MM.1S (cell line): ENCODE results near the gene CXXC5.

Source experiments
- DNase-seq: peaks from one replicate; pipeline ENCODE4 v3.0.0-alpha.2; 2015
- H2AFZ ChIP-seq: fragments of 300-600 bp; sonication (generic); 2 replicates; pipeline ENCODE4 v1.6.0; 2016; ENCODE audit warnings: antibody characterized with exemption, low read length
- H3F3A ChIP-seq: fragments of 300-600 bp; sonication (generic); 2 replicates; pipeline ENCODE4 v1.6.1; 2016; ENCODE audit warnings: mild to moderate bottlenecking, antibody characterized with exemption, low read length, moderate library complexity, mixed read lengths; ENCODE audit not compliant: insufficient read depth
- H3K27ac ChIP-seq: fragments of 300-600 bp; sonication (generic); 2 replicates; pipeline ENCODE4 v1.5.1; 2016; ENCODE audit warnings: mild to moderate bottlenecking, low read length
- H3K27me3 ChIP-seq: fragments of 300-600 bp; sonication (generic); replicated peaks from 2 replicates; pipeline ENCODE4 v1.6.0; 2016; ENCODE audit warnings: low read length; ENCODE audit not compliant: insufficient read depth
- H3K36me3 ChIP-seq: fragments of 300-600 bp; sonication (generic); replicated peaks from 2 replicates; pipeline ENCODE4 v1.6.1; 2016; ENCODE audit warnings: mild to moderate bottlenecking, low read length, mixed read lengths; ENCODE audit not compliant: insufficient read depth
- H3K4me1 ChIP-seq: fragments of 300-600 bp; sonication (generic); 2 replicates; pipeline ENCODE4 v1.6.1; 2016; ENCODE audit warnings: low read length, mixed read lengths
- H3K4me2 ChIP-seq: fragments of 300-600 bp; sonication (generic); 2 replicates; pipeline ENCODE4 v1.6.0; 2016; ENCODE audit warnings: low read depth, low read length
- H3K4me3 ChIP-seq: fragments of 300-600 bp; sonication (generic); 2 replicates; pipeline ENCODE4 v1.5.1; 2016; ENCODE audit warnings: low read length, mixed read lengths
- H3K79me2 ChIP-seq: fragments of 300-600 bp; sonication (generic); 2 replicates; pipeline ENCODE4 v1.6.1; 2016; ENCODE audit warnings: mixed run types, low read length, mixed read lengths
- H3K9ac ChIP-seq: fragments of 300-600 bp; sonication (generic); 2 replicates; pipeline ENCODE4 v1.6.1; 2016; ENCODE audit warnings: low read length, mixed read lengths
- H3K9me2 ChIP-seq: fragments of 300-600 bp; sonication (generic); replicated peaks from 2 replicates; pipeline ENCODE4 v1.6.1; 2016; ENCODE audit warnings: mild to moderate bottlenecking, low read length, mixed read lengths; ENCODE audit not compliant: insufficient read depth
- H3K9me3 ChIP-seq: fragments of 300-600 bp; sonication (generic); replicated peaks from 2 replicates; pipeline ENCODE4 v1.6.1; 2016; ENCODE audit warnings: mild to moderate bottlenecking, low read length, mixed read lengths; ENCODE audit not compliant: insufficient read depth
- H4K20me1 ChIP-seq: fragments of 300-600 bp; sonication (generic); 2 replicates; pipeline ENCODE4 v1.6.1; 2016; ENCODE audit warnings: mild to moderate bottlenecking, low read length, moderate library complexity, mixed read lengths; ENCODE audit not compliant: insufficient read depth
- CTCF ChIP-seq: fragments of 300-600 bp; sonication (generic); IDR thresholded peaks from 2 replicates; pipeline ENCODE4 v1.5.1; 2016; ENCODE audit warnings: antibody characterized with exemption, low read length, mixed read lengths
- EZH2 ChIP-seq: fragments of 300-600 bp; sonication (generic); optimal IDR thresholded peaks from 2 replicates; pipeline ENCODE3; 2017; ENCODE audit warnings: low read depth, mild to moderate bottlenecking, antibody characterized with exemption, low read length, mixed read lengths
- EZH2phosphoT487 ChIP-seq: fragments of 300-600 bp; sonication (generic); IDR thresholded peaks from 2 replicates; pipeline ENCODE4 v1.6.1; 2018; ENCODE audit warnings: antibody characterized with exemption, low read length

Gene CXXC5

GRCh38 chr5:139704748-139705147 is 56.6 kb downstream of the CXXC5 start:
- Histone ChIP-seq H3K4me1 (no peaks in the 10 kb centered on the region), H3K4me3 (no peak overlapping the region), H3K9me3 (no peaks in the 10 kb centered on the region), H3K36me3 (no peaks in the 10 kb centered on the region), H3K9me2 (no peaks in the 10 kb centered on the region), H3K27ac (no peak overlapping the region), H2AFZ (no peak overlapping the region), H3K9ac (no peak overlapping the region), H3K79me2 (no peaks in the 10 kb centered on the region), H3F3A (no peaks in the 10 kb centered on the region), H3K4me2 (no peak overlapping the region), H4K20me1 (no peaks in the 10 kb centered on the region), H3K27me3 (no peaks in the 10 kb centered on the region; the same call in 1 of the 2 replicates)
- TF ChIP-seq EZH2 (no peak), EZH2phosphoT487 (no peak), CTCF (no peak)
- DNase-seq, result no peak

GRCh38 chr5:139705191-139705590 is 57.0 kb downstream of the CXXC5 start:
- H3K27me3 ChIP-seq, result peaks cover 3% of the 10 kb centered on the region; the same call in 1 of the 2 replicates
- no peak overlapping the region for H3K27ac ChIP-seq
- TF ChIP-seq EZH2 (no peak), EZH2phosphoT487 (no peak), CTCF (no peak)
- no peaks in the 10 kb centered on the region for H3F3A ChIP-seq
- no peak overlapping the region for H3K4me3 ChIP-seq
- H3K4me2 ChIP-seq, result no peak overlapping the region
- H3K9ac ChIP-seq, result no peak overlapping the region
- H3K79me2 ChIP-seq, result no peaks in the 10 kb centered on the region
- H3K9me3 ChIP-seq, result no peaks in the 10 kb centered on the region
- no peaks in the 10 kb centered on the region for H3K36me3 ChIP-seq
- DNase-seq, result no peak
- H3K4me1 ChIP-seq, result peaks cover under 1% of the 10 kb centered on the region; the same call in 1 of the 2 replicates
- no peaks in the 10 kb centered on the region for H4K20me1 ChIP-seq
- no peak overlapping the region for H2AFZ ChIP-seq
- no peaks in the 10 kb centered on the region for H3K9me2 ChIP-seq

GRCh38 chr5:139705655-139706587 is 57.8 kb downstream of the CXXC5 start:
- Histone ChIP-seq H3K4me1 (peaks cover 4% of the 10 kb centered on the region), H3K9me3 (no peaks in the 10 kb centered on the region), H3K4me3 (no peak overlapping the region), H3K36me3 (no peaks in the 10 kb centered on the region), H3K4me2 (no peak overlapping the region), H3K9me2 (no peaks in the 10 kb centered on the region), H3K27me3 (peaks cover 6% of the 10 kb centered on the region; the same call in 1 of the 2 replicates), H3K27ac (no peak overlapping the region), H3K79me2 (no peaks in the 10 kb centered on the region), H4K20me1 (no peaks in the 10 kb centered on the region), H3K9ac (no peak overlapping the region), H3F3A (no peaks in the 10 kb centered on the region), H2AFZ (no peak overlapping the region)
- TF ChIP-seq EZH2phosphoT487 (no peak), CTCF (no peak), EZH2 (no peak)
- DNase-seq, result no peak
